ENCODE data around the gene SULT1A1.
"Not testable (repeated sequence)": the region's sequence is repeated elsewhere in the genome, so short reads cannot be mapped to it uniquely, and the experiment has no call there.

The SULT1A1 gene

GRCh38 chr16:28596115-28596630 is 13.7 kb downstream of the SULT1A1 start:
- H3K4me2 ChIP-seq (ENCODE audit: low read length), result no peak overlapping the region
- no peaks in the 10 kb centered on the region for H3K9me3 ChIP-seq (replicated peaks; ENCODE audit: low read length)
- H3K9ac ChIP-seq (ENCODE audit: low read depth, low read length), result no peak overlapping the region
- H3K4me1 ChIP-seq (ENCODE audit: control insufficient read depth, insufficient read depth, low read length), result no peaks in the 10 kb centered on the region
- no peak overlapping the region for H3K4me3 ChIP-seq (ENCODE audit: low read length)
- H3K27me3 ChIP-seq (ENCODE audit: control insufficient read depth, insufficient read depth, low read length), result peaks cover 7% of the 10 kb centered on the region
- no peaks in the 10 kb centered on the region for H3K36me3 ChIP-seq (ENCODE audit: insufficient read depth, low read length)

GRCh38 chr16:28595451-28595850 is 14.4 kb downstream of the SULT1A1 start:
- H3K27me3 ChIP-seq (ENCODE audit: control insufficient read depth, insufficient read depth, low read length); H3K4me3 ChIP-seq (ENCODE audit: low read length); H3K36me3 ChIP-seq (ENCODE audit: insufficient read depth, low read length); H3K4me2 ChIP-seq (ENCODE audit: low read length); H3K9me3 ChIP-seq (replicated peaks; ENCODE audit: low read length); H3K9ac ChIP-seq (ENCODE audit: low read depth, low read length); H3K4me1 ChIP-seq (ENCODE audit: control insufficient read depth, insufficient read depth, low read length): not testable (repeated sequence)

GRCh38 chr16:28592979-28593553 is 16.8 kb downstream of the SULT1A1 start:
- H3K9ac ChIP-seq (ENCODE audit: low read depth, low read length), result no peak overlapping the region
- no peaks in the 10 kb centered on the region for H3K4me1 ChIP-seq (ENCODE audit: control insufficient read depth, insufficient read depth, low read length)
- H3K27me3 ChIP-seq (ENCODE audit: control insufficient read depth, insufficient read depth, low read length), result peaks cover 7% of the 10 kb centered on the region
- H3K9me3 ChIP-seq (replicated peaks; ENCODE audit: low read length), result no peaks in the 10 kb centered on the region
- no peak overlapping the region for H3K4me3 ChIP-seq (ENCODE audit: low read length)
- H3K36me3 ChIP-seq (ENCODE audit: insufficient read depth, low read length), result peaks cover 5% of the 10 kb centered on the region
- no peak overlapping the region for H3K4me2 ChIP-seq (ENCODE audit: low read length)

GRCh38 chr16:28592511-28592910 is 17.3 kb downstream of the SULT1A1 start:
- H3K9ac ChIP-seq (ENCODE audit: low read depth, low read length), result no peak overlapping the region
- peaks cover 5% of the 10 kb centered on the region for H3K36me3 ChIP-seq (ENCODE audit: insufficient read depth, low read length)
- H3K4me1 ChIP-seq (ENCODE audit: control insufficient read depth, insufficient read depth, low read length), result no peaks in the 10 kb centered on the region
- peaks cover 2% of the 10 kb centered on the region for H3K27me3 ChIP-seq (ENCODE audit: control insufficient read depth, insufficient read depth, low read length)
- no peaks in the 10 kb centered on the region for H3K9me3 ChIP-seq (replicated peaks; ENCODE audit: low read length)
- no peak overlapping the region for H3K4me2 ChIP-seq (ENCODE audit: low read length)
- H3K4me3 ChIP-seq (ENCODE audit: low read length), result no peak overlapping the region

- H3K4me1 ChIP-seq (ENCODE audit: control insufficient read depth, insufficient read depth, low read length), result no peaks in the 10 kb centered on the region
- no peaks in the 10 kb centered on the region for H3K27me3 ChIP-seq (ENCODE audit: control insufficient read depth, insufficient read depth, low read length)
- no peaks in the 10 kb centered on the region for H3K9me3 ChIP-seq (replicated peaks; ENCODE audit: low read length)
- no peak overlapping the region for H3K9ac ChIP-seq (ENCODE audit: low read depth, low read length)
- no peak overlapping the region for H3K4me2 ChIP-seq (ENCODE audit: low read length)
- H3K4me3 ChIP-seq (ENCODE audit: low read length), result no peak overlapping the region
- H3K36me3 ChIP-seq (ENCODE audit: insufficient read depth, low read length), result peaks cover 9% of the 10 kb centered on the region
Observed at GRCh38 chr16:28591355-28591754, 18.5 kb downstream of the SULT1A1 start.

- H3K9me3 ChIP-seq (replicated peaks; ENCODE audit: low read length), result no peaks in the 10 kb centered on the region
- no peak overlapping the region for H3K4me2 ChIP-seq (ENCODE audit: low read length)
- no peak overlapping the region for H3K4me3 ChIP-seq (ENCODE audit: low read length)
- no peaks in the 10 kb centered on the region for H3K27me3 ChIP-seq (ENCODE audit: control insufficient read depth, insufficient read depth, low read length)
- H3K9ac ChIP-seq (ENCODE audit: low read depth, low read length), result no peak overlapping the region
- H3K36me3 ChIP-seq (ENCODE audit: insufficient read depth, low read length), result peaks cover 13% of the 10 kb centered on the region
- H3K4me1 ChIP-seq (ENCODE audit: control insufficient read depth, insufficient read depth, low read length), result no peaks in the 10 kb centered on the region
Observed at GRCh38 chr16:28590384-28591340, 19.2 kb downstream of the SULT1A1 start.

- Histone ChIP-seq H3K36me3 (ENCODE audit: insufficient read depth, low read length) (peaks cover 13% of the 10 kb centered on the region), H3K9ac (ENCODE audit: low read depth, low read length) (no peak overlapping the region)
Observed at GRCh38 chr16:28589930-28590329, 19.9 kb downstream of the SULT1A1 start.

GRCh38 chr16:28589069-28589468 is 20.8 kb downstream of the SULT1A1 start:
- Histone ChIP-seq H3K9ac (ENCODE audit: low read depth, low read length) (no peak overlapping the region), H3K4me3 (ENCODE audit: low read length) (no peak overlapping the region), H3K4me1 (ENCODE audit: control insufficient read depth, insufficient read depth, low read length) (no peaks in the 10 kb centered on the region), H3K9me3 (replicated peaks; ENCODE audit: low read length) (no peaks in the 10 kb centered on the region), H3K4me2 (ENCODE audit: low read length) (no peak overlapping the region), H3K36me3 (ENCODE audit: insufficient read depth, low read length) (peaks cover 13% of the 10 kb centered on the region), H3K27me3 (ENCODE audit: control insufficient read depth, insufficient read depth, low read length) (no peaks in the 10 kb centered on the region)

More at GRCh38 chr16:28589930-28590329, 19.9 kb downstream of the SULT1A1 start:
- no peak overlapping the region for H3K4me3 ChIP-seq (ENCODE audit: low read length)
- no peaks in the 10 kb centered on the region for H3K27me3 ChIP-seq (ENCODE audit: control insufficient read depth, insufficient read depth, low read length)
- no peak overlapping the region for H3K4me2 ChIP-seq (ENCODE audit: low read length)
- no peaks in the 10 kb centered on the region for H3K4me1 ChIP-seq (ENCODE audit: control insufficient read depth, insufficient read depth, low read length)
- H3K9me3 ChIP-seq (replicated peaks; ENCODE audit: low read length), result no peaks in the 10 kb centered on the region

- Histone ChIP-seq H3K4me1 (ENCODE audit: control insufficient read depth, insufficient read depth, low read length) (no peaks in the 10 kb centered on the region), H3K9ac (ENCODE audit: low read depth, low read length) (no peak overlapping the region), H3K4me3 (ENCODE audit: low read length) (no peak overlapping the region), H3K27me3 (ENCODE audit: control insufficient read depth, insufficient read depth, low read length) (no peaks in the 10 kb centered on the region), H3K9me3 (replicated peaks; ENCODE audit: low read length) (no peaks in the 10 kb centered on the region), H3K36me3 (ENCODE audit: insufficient read depth, low read length) (peaks cover 18% of the 10 kb centered on the region), H3K4me2 (ENCODE audit: low read length) (no peak overlapping the region)
Observed at GRCh38 chr16:28587386-28587785, 22.5 kb downstream of the SULT1A1 start.

GRCh38 chr16:28586466-28586865 is 23.4 kb downstream of the SULT1A1 start:
- Histone ChIP-seq H3K4me1 (ENCODE audit: control insufficient read depth, insufficient read depth, low read length) (no peaks in the 10 kb centered on the region), H3K36me3 (ENCODE audit: insufficient read depth, low read length) (peaks cover 18% of the 10 kb centered on the region), H3K27me3 (ENCODE audit: control insufficient read depth, insufficient read depth, low read length) (no peaks in the 10 kb centered on the region), H3K4me2 (ENCODE audit: low read length) (no peak overlapping the region), H3K4me3 (ENCODE audit: low read length) (no peak overlapping the region), H3K9ac (ENCODE audit: low read depth, low read length) (no peak overlapping the region), H3K9me3 (replicated peaks; ENCODE audit: low read length) (no peaks in the 10 kb centered on the region)

- Histone ChIP-seq H3K4me2 (ENCODE audit: low read length) (no peak overlapping the region), H3K9me3 (replicated peaks; ENCODE audit: low read length) (no peaks in the 10 kb centered on the region), H3K27me3 (ENCODE audit: control insufficient read depth, insufficient read depth, low read length) (no peaks in the 10 kb centered on the region), H3K4me3 (ENCODE audit: low read length) (no peak overlapping the region), H3K36me3 (ENCODE audit: insufficient read depth, low read length) (peaks cover 18% of the 10 kb centered on the region), H3K9ac (ENCODE audit: low read depth, low read length) (no peak overlapping the region), H3K4me1 (ENCODE audit: control insufficient read depth, insufficient read depth, low read length) (no peaks in the 10 kb centered on the region)
Observed at GRCh38 chr16:28585674-28586073, 24.2 kb downstream of the SULT1A1 start.
